Suppressor macrophage treated with lipopolysaccharide for 4 hours (primary cell): ENCODE results near the gene PDZD4.

ENCODE experiments used
- DNase-seq: peaks from one replicate; pipeline ENCODE4 v3.0.0-alpha.2; 2020

Gene PDZD4

DNA sequence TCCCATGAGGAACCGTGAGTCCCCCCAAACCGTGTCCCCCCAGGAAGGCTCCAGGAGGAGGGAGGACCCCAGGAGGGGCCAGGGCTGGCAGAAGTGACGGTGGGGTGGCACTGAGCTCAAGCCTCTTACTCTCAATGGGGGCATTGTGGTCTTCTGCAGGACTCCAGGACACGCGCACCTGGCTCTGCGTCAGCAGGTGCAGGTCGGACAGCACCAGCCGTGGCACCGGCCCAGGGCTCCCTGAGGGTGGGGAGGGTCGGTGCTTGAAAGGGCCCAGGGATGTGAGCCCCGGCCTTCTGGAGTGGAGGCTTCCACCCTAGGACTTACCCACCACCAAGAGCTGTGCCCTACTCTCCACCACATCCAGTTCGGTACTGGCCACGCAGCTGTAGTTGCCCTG lies 37.3 kb upstream of the PDZD4 start:
- no peak for DNase-seq

DNA sequence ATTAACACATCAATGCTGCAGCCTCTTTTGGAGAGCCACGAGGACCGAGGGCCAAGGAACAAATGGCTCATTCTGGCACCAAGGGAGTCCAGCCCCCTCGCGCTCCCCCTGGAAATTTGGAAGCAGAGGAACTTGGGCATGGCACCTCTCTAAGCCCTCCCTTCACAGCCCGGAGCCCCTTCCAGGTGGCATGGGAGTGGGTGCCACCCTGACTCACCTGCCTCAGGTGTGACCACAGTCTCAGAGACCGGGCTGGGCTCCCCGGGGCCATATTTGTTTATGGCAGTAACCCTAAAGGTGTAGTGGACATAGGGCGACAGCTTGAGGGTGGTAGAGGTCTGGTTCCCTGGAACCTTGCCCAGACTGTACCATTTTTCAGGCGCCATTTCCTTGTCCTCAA lies 36.8 kb upstream of the PDZD4 start:
- DNase-seq, result no peak

DNA sequence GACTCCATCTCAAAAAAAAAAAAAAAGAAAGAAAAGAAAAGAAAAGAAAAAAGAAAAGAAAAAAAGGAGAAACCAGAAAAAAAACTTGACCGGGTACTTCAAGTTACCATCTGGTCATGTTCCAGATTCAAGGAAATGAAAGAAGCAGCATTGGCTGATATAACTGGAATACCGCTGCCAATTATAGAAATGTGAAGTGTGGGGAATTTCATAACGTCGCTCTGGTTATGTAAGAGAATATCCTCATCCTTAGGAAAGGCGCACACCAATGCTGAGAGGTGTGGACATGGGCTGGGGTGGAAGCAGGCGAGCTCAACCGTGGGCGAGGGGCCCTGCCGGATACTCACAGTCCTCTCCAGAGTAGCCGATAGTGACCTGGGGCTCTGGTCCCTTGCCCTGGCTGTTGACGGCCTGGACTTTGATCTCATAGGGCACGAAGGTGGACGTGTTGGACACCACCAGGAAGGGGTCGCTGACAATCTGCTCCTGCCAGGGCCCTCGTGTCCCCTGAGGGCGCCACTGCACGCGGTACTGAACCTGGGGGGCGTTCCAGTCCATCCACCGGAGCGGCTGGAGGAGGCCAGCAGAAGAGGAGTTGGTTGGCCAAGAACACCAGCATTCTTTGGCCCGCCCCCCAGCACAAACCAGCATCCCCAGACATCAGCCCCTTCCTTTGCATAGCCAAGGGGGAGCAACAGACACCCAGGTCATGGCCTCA lies 36.1 kb upstream of the PDZD4 start:
- DNase-seq, result no peak

DNA sequence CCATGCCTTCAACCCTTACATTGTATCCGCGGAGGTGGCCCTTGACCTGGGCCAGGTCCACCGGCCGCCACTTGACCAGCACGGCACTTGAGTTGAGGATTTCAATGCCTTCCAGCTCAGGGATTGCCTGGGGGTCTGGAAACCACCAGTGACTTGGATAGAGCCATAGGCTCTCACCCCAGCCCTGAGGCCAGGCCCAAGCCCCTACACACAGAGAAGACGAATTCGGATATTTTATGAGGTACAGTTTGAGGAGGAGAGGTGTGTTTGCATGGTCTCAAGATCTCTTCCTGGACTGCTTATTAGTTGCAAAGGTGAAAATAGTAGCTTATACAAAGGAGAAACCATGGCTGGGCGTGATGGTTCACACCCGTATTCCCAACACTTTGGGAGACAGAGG lies 35.3 kb upstream of the PDZD4 start:
- no peak for DNase-seq

DNA sequence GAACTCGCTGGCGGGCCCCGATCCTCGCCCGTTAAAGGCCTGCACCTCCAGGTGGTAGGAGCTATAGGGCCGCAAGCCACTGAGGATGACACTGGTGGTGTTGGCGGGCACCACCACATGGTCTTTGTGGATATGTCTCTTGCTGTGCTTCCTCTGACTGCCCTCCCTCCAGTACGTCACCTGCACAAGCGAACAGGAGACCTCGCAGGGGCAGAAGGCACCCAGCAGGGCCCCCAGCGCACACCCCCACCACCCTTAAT lies 34.9 kb upstream of the PDZD4 start:
- DNase-seq, result no peak

DNA sequence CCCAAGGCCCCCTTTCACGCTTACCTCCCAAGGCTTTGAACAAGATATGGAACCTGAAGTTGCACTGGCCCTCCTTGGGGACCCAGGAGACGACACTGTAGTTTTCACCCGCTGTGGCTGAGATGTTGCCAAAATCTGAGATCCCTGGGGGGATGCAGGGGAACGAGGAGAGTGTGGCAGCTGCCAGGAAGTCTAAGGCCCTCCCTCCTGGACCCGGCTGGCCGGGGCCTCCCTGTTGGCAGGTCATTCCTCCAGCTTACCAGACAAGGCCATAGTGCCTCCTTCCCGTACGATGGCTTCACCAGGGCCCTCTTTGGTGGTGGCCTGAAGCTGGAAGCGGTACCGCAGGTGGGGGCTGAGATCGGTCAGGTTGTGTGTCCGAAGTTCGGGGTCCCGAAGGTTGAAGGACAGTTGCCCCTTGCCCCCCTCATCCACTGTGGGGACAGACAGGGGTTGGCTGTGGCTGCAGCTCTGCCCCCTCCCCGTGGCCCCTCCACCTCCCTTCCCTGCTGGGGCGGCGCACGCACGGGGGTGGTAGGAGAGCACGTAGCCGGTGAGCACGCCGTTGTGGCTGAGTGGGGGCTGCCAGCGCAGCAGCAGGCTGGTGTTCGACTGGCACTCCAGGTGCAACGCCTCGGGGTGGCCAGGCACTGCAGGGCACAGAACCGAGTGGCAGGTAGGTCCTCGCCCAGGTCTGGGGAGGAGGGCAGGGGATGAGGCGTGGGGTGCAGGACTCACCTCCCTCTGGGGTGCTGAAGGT lies 34.4 kb upstream of the PDZD4 start:
- DNase-seq, result no peak

- no peak for DNase-seq
These were observed 33.8 kb upstream of the PDZD4 start for GRCh38 chrX:153864101-153864500.

DNA sequence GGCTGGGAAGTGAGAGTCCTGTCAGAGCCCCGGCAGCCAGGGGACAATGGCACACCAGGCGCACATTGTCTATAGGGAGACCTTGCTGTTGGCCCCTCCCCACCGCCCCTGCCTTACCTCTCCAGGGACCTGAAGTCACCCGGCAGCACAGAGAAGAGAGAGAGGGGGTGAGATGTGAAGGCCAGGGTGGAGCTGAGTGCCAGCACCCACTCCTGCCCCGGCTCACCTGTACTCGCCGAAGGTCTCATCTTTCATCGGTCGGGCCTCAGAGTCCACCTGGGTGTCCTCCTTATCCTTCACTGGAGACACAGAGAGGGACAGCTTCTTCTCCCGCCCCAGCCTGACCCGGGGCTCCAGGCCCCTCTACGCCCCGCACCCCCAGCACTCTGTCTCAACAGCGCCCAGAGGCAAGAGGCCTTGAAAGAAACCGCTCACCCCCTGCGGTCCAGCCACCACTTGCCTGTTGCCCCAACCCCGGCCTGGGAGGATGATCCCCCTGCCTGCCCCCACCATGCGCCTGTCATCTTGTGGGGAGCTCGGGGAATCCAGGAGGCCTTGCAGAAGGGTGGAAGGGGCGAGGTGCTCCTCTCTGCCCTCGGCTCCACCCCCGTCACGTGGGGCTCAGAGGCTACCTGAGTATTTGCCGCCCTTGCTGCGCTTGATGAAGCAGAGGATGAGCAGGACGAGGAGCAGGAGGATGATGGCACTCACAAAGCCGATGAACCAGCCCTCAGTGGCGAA lies 33.1 kb upstream of the PDZD4 start:
- no peak for DNase-seq

GRCh38 chrX:153862369-153863250 lies 32.3 kb upstream of the PDZD4 start:
- no peak for DNase-seq

GRCh38 chrX:153861733-153862310 lies 31.5 kb upstream of the PDZD4 start:
- DNase-seq, result no peak

DNA sequence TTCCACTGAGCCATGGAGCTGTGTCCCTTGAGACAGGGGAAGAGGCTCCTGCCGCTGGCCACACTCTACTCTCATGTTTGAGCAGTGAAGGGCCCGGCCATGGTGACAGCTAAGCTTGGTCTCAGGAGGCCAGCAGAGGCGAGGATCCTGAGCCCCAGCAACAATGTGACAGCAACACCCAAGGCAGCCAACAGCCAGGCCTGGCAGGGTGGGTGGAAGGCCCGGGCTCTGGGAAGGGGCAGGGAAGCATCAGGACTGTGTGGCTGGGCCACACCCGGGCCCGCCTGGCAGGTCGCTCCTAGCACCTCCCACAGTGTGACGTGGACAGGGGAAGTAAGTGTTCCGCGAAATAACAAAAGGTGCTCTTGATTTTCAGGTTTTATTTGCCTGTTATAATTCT lies 30.8 kb upstream of the PDZD4 start:
- no peak for DNase-seq

GRCh38 chrX:153857348-153857903 lies 27.1 kb upstream of the PDZD4 start:
- DNase-seq, result no peak

GRCh38 chrX:153854702-153855101 lies 24.4 kb upstream of the PDZD4 start:
- no peak for DNase-seq

- DNase-seq, result no peak
These were observed 23.5 kb upstream of the PDZD4 start for GRCh38 chrX:153853902-153854267.

DNA sequence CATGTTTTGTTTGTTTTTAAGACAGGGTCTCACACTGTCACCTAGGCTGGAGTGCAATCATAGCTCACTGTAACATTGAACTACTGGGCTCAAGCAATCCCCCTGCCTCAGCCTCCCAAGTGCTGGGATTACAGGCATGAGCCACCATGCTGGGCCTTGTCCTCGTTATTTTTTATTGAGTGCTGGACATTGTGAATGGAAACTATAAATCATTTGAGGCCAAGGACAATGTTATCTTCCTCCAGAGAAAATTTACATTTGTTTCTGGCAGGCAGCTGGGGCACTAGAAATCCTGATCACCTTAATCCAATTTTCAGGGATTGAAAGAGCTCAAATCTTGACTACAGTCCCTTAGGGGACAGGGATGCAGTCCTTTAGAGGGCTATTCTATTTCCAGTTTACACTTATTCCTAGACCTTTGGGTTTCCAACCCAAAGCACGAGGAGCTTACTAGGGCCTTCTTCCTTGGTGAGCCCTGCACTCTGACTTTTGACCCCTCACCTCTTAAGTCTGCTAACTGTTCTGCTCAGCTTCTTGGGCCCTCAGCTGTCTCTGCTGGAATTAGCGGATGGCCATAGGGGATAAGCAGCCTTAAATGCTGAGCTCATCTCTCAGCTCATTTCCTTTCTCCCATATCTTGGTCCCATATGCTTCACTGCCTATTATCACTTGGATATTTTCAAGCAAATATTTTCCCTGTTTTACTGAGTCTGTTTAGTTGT lies 23.0 kb upstream of the PDZD4 start:
- DNase-seq, result no peak

- DNase-seq, result no peak
These were observed 21.6 kb upstream of the PDZD4 start for GRCh38 chrX:153851981-153852380.

DNA sequence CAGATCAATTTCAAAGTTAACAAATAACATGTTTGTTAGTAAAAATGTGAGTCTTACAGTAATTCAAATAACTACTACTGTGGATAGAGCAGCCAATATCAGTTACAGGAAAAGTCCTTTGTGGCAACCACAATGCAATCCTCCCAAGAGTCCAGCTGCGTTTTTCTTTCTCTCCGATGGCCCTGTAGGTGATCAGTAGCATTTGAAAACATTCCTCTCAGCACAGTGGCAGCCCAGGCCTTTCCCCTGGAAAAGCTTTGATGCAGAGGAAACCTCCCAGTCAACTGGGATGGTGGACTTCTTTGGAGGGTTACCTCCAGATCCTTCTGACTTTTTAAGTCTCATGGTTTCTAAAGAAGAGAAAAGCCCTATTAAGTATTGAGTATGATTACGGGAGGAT lies 18.0 kb upstream of the PDZD4 start:
- DNase-seq, result no peak

DNA sequence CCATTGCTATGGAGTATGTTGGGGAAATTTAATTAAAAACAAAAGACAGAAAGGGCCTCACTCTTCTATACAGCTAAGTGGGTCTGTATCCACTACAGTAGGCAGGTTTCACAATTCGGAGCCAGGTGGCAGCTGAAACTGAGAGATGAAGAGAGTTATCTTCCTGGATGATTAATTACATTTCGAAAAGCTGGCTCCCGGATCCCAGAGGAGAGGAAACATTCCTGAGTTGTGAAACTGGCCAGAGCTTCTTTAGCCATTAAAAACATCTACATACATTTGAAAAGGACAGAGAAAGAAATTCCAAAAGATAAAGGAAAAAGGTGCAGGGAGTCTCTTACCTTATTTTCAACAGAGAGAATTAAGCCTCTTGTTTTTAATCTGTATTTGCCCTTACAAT lies 15.5 kb upstream of the PDZD4 start:
- DNase-seq, result no peak

DNA sequence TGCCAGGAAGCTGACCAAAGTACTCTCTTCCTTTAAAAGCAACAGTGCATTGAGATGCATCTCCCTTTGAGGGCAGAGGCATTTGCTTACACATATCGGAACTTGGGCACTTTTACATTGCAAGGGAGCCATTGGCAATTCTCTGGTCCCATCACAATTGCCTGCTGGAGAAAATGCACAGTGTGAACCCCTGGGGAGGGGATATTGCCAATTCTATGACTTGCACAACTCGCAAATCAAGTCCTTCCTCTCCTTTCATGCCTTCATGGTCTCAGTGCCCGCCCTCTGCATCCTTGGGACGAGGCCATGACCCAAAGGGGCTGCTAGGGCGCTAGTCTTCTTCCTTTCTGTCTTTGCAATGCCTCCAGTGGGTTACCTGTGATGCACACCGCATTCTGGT lies 14.9 kb upstream of the PDZD4 start:
- no peak for DNase-seq

DNA sequence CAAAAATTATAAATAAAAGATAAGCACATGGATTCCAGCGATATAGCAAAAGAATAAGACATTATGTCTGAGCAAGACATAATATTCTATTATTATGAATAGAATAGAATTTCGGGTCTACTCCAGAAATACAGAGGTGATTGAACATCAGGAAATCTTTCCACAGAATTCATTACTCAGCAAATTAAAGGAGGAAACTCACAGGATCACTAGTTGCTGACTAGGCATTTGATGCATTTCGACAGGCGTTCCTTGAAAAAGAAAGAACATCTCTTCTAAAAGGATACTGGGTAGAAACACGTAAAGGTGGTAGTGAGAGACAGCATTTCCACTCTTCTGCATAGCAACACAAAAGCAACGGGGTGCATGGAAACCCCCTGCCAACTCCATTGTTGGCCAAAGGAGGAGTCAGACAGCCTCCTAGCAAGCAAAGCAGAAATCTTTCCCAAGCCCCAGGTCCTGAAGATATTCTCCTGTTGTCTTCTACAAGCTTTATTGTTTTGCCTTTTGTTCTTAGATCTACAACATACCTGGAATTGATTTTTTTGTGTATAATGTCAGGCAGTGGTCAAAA lies 14.3 kb upstream of the PDZD4 start:
- no peak for DNase-seq

GRCh38 chrX:153836921-153837320 lies 6.6 kb upstream of the PDZD4 start:
- DNase-seq, result no peak

DNA sequence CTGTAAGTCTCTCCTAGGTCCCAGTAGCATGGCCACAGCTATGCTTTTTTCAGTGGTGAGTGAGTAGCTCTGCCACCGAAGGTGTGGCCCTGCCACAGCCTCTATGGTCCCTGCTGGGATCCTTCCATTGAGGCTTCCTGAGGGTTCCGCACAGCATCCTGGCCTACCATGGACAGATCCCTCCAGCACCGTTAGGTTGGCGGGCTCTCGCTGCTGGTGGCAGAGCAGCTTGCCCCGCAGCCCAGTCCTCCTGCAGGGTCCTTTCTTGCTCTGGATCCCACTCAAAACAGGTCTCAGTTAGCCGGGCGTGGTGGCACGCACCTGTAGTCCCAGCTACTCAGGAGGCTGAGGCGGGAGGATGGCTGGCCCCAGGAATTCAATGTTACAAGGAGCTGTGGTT lies 2.4 kb upstream of the PDZD4 start:
- no peak for DNase-seq
